Keratinocyte (primary cell): ENCODE results near the gene POMP. TPM values are rescaled to one million over a fixed set of nuclear protein-coding genes. Genes with fewer than 3 reads are reported as not detected.

Source experiments
- DNase-seq: peaks from one replicate; pipeline ENCODE4 v3.0.0-alpha.2; 2011; ENCODE audit warnings: low read depth, missing footprints, low spot score
- FAIRE-seq: peaks from 2 replicates; lab custom pipeline; 2011; peaks lifted over from hg19 to GRCh38; lab: Jason Lieb, UNC
- H2AFZ ChIP-seq: 2 replicates; pipeline ENCODE4 v1.6.0; 2012; ENCODE audit warnings: low read length, control low read depth, inconsistent platforms; ENCODE audit not compliant: control insufficient read depth
- H3K27ac ChIP-seq: 2 replicates; pipeline ENCODE4 v1.5.1; 2011; ENCODE audit warnings: low read length; ENCODE audit not compliant: control insufficient read depth, insufficient read depth
- H3K27me3 ChIP-seq: 3 replicates; pipeline ENCODE4 v1.6.0; 2011; ENCODE audit warnings: low read length; ENCODE audit not compliant: control insufficient read depth, insufficient read depth; ENCODE audit errors: extremely low read depth
- H3K36me3 ChIP-seq, 2 experiments: 2 replicates in 1 of 2; 3 replicates in 1 of 2; pipeline ENCODE4 v1.5.1; 2011; ENCODE audit warnings: low read length in 2 of 2, mild to moderate bottlenecking in 1 of 2; ENCODE audit not compliant: control insufficient read depth in 2 of 2, insufficient read depth in 2 of 2; ENCODE audit errors: extremely low read depth in 1 of 2
- H3K4me1 ChIP-seq: 3 replicates; pipeline ENCODE4 v1.5.1; 2011; ENCODE audit warnings: low read length; ENCODE audit not compliant: control insufficient read depth, insufficient read depth; ENCODE audit errors: extremely low read depth
- H3K4me2 ChIP-seq: 3 replicates; pipeline ENCODE4 v1.6.0; 2011; ENCODE audit warnings: low read depth, low read length; ENCODE audit not compliant: control insufficient read depth, insufficient read depth; ENCODE audit errors: extremely low read depth
- H3K4me3 ChIP-seq, 3 experiments: fragments of 200-600 bp in 1 of 3; sonication (generic) in 1 of 3; 2 replicates in 2 of 3; 3 replicates in 1 of 3; pipeline ENCODE4 v1.5.1; 2011 to 2016; ENCODE audit warnings: low read length in 3 of 3, mild to moderate bottlenecking in 3 of 3, control low read depth in 2 of 3, inconsistent platforms in 1 of 3, low read depth in 1 of 3, mixed read lengths in 1 of 3, mixed run types in 1 of 3, moderate library complexity in 1 of 3; ENCODE audit not compliant: control insufficient read depth in 2 of 3, insufficient read depth in 2 of 3; ENCODE audit errors: extremely low read depth in 1 of 3
- H3K79me2 ChIP-seq: 2 replicates; pipeline ENCODE4 v1.6.0; 2012; ENCODE audit warnings: low read length; ENCODE audit not compliant: control insufficient read depth, insufficient read depth
- H3K9ac ChIP-seq: 3 replicates; pipeline ENCODE4 v1.6.0; 2011; ENCODE audit warnings: low read length; ENCODE audit not compliant: control insufficient read depth, insufficient read depth; ENCODE audit errors: extremely low read depth
- H3K9me1 ChIP-seq: 3 replicates; pipeline ENCODE4 v1.6.0; 2011; ENCODE audit warnings: low read length; ENCODE audit not compliant: control insufficient read depth, insufficient read depth; ENCODE audit errors: extremely low read depth
- H3K9me3 ChIP-seq: 2 replicates; pipeline ENCODE4 v1.5.1; 2012; ENCODE audit warnings: low read depth, low read length; ENCODE audit not compliant: control insufficient read depth
- H4K20me1 ChIP-seq: 3 replicates; pipeline ENCODE4 v1.6.0; 2011; ENCODE audit warnings: low read length; ENCODE audit not compliant: control insufficient read depth, insufficient read depth; ENCODE audit errors: extremely low read depth
- CTCF ChIP-seq, 3 experiments: IDR thresholded peaks in 1 of 3; conservative IDR thresholded peaks in 1 of 3; optimal IDR thresholded peaks in 1 of 3; 2 replicates in 2 of 3; 3 replicates in 1 of 3; pipeline versions ENCODE3 to v1.5.1; 2011; ENCODE audit warnings: low read length in 3 of 3, mild to moderate bottlenecking in 3 of 3, moderate library complexity in 2 of 3, control low read depth in 1 of 3, inconsistent platforms in 1 of 3; ENCODE audit not compliant: insufficient read depth in 2 of 3; ENCODE audit errors: extremely low read depth in 1 of 3
- EZH2 ChIP-seq: IDR thresholded peaks from one replicate; pipeline ENCODE4 v1.6.1; 2012; ENCODE audit warnings: inconsistent platforms, mild to moderate bottlenecking, low read length, moderate library complexity
- dilution Hi-C: fragments of 300-500 bp; cut with MboI; formaldehyde crosslinking; loops from one replicate; pipeline ENCODE4 v1.7.0; 2020; ENCODE audit warnings: low sequenced_read_pairs; ENCODE audit not compliant: extremely low pct_ligation_motif_present
- polyA plus RNA-seq, 5 experiments: library from polyadenylated mRNA; depleted of rRNA in 3 of 5; stranded (reverse) in 3 of 5; stranded (forward) in 1 of 5; unstranded in 1 of 5; fragments of >200 nt; gene quantifications; 1 replicate in 1 of 5; 2 replicates in 3 of 5; 3 replicates in 1 of 5; pipeline versions ENCODE4 v1.2.1 to v1.2.3, GENCODE V29; 2011 to 2012; ENCODE audit warnings: missing spikeins in 2 of 5, low read depth in 1 of 5, low replicate concordance in 1 of 5

Gene POMP
- polyA plus RNA-seq, 1 donor (not counting 4 experiments of a cell fraction or from before 2014, with no cell fraction given): 136 TPM

GRCh38 chr13:28705461-28706083, 46.6 kb downstream of the POMP start:
- dilution Hi-C loops: no loop called here
- no peaks in the 10 kb centered on the region for H3K9me1 ChIP-seq
- H3K79me2 ChIP-seq: no peaks in the 10 kb centered on the region
- no peaks in the 10 kb centered on the region for H3K9me3 ChIP-seq
- no peak overlapping the region for H3K4me3 ChIP-seq
- peaks cover 3% of the 10 kb centered on the region for H3K4me1 ChIP-seq
- peaks cover 0 to 4% of the 10 kb centered on the region in 2 experiments for H3K36me3 ChIP-seq
- H3K27me3 ChIP-seq: no peaks in the 10 kb centered on the region
- H3K4me2 ChIP-seq: no peak overlapping the region
- no peak overlapping the region for H2AFZ ChIP-seq
- TF ChIP-seq CTCF (optimal IDR thresholded peaks at IDR 0.05 in 1 of 3, IDR thresholded peaks at IDR 0.05 in 1 of 3, conservative IDR thresholded peaks at IDR 0.05 in 1 of 3; ENCODE audit: extremely low read depth in 1 of 3, insufficient read depth in 2 of 3, low read length in 3 of 3) (no peak), EZH2 (no peak)
- DNase-seq: no peak
- no peaks in the 10 kb centered on the region for H4K20me1 ChIP-seq
- no peak overlapping the region for H3K9ac ChIP-seq
- no peak overlapping the region for H3K27ac ChIP-seq
- FAIRE-seq: no peak

GRCh38 chr13:28707629-28708427, 48.9 kb downstream of the POMP start:
- dilution Hi-C loops: no loop called here
- H3K4me1 ChIP-seq: peaks cover 3% of the 10 kb centered on the region
- H3K36me3 ChIP-seq: peaks cover 0 to 6% of the 10 kb centered on the region in 2 experiments
- H4K20me1 ChIP-seq: no peaks in the 10 kb centered on the region
- DNase-seq (no peak), FAIRE-seq (no peak)
- H3K4me3 ChIP-seq: no peak overlapping the region
- no peak overlapping the region for H3K27ac ChIP-seq
- no peaks in the 10 kb centered on the region for H3K9me1 ChIP-seq
- no peaks in the 10 kb centered on the region for H3K27me3 ChIP-seq
- TF ChIP-seq CTCF (optimal IDR thresholded peaks at IDR 0.05 in 1 of 3, IDR thresholded peaks at IDR 0.05 in 1 of 3, conservative IDR thresholded peaks at IDR 0.05 in 1 of 3; ENCODE audit: extremely low read depth in 1 of 3, insufficient read depth in 2 of 3, low read length in 3 of 3) (no peak), EZH2 (no peak)
- H2AFZ ChIP-seq: no peak overlapping the region
- no peaks in the 10 kb centered on the region for H3K79me2 ChIP-seq
- H3K9ac ChIP-seq: no peak overlapping the region
- no peak overlapping the region for H3K4me2 ChIP-seq
- H3K9me3 ChIP-seq: no peaks in the 10 kb centered on the region
